WI38 (cell line): ENCODE measurements around the gene LMX1B.

ENCODE experiments used
- H3K4me3 ChIP-seq: 2 replicates; pipeline ENCODE4 v1.5.1; 2011; ENCODE audit warnings: low read depth, mild to moderate bottlenecking, control low read depth, low read length
- CTCF ChIP-seq: IDR thresholded peaks from 2 replicates; pipeline ENCODE4 v1.5.1; 2012; ENCODE audit warnings: low read depth, mild to moderate bottlenecking, control low read depth, low read length

LMX1B gene

GRCh38 chr9:126615245-126615790 is 1.6 kb downstream of the LMX1B start:
- TF ChIP-seq CTCF, result no peak
- no peak overlapping the region for H3K4me3 ChIP-seq

DNA sequence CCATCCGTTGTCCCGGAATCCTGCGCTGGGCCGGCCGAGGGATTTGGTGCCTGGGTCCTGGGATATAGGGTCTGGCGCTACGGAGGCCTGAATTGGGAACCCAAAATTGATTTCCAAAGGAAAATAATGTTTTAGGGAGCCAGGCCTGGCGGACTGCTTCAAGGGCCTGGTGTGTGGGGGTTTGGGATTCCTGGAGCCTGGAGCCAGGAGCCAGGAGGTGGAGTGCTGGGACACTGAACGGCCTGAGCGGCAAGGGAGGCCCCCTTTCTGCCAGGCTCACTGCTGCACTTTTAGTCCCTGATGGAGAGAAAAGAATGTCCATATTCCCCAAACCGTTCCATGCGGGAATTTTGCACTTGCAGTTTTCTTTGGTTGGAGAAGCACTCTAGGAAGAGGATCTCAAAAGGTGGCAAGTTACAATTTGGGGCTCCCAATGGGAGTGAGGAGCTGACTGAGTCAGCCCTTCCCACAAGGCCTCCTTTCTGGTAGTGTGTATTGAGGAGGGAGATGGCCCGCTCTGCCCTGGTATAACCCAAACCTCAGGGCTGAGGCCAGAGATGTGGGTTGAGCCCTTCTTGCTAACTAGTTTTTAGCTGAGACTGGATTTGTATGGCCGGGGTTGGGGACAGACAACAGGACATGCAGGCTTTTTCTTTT is 2.2 kb downstream of the LMX1B start:
- no peak overlapping the region for H3K4me3 ChIP-seq
- TF ChIP-seq CTCF, result no peak

DNA sequence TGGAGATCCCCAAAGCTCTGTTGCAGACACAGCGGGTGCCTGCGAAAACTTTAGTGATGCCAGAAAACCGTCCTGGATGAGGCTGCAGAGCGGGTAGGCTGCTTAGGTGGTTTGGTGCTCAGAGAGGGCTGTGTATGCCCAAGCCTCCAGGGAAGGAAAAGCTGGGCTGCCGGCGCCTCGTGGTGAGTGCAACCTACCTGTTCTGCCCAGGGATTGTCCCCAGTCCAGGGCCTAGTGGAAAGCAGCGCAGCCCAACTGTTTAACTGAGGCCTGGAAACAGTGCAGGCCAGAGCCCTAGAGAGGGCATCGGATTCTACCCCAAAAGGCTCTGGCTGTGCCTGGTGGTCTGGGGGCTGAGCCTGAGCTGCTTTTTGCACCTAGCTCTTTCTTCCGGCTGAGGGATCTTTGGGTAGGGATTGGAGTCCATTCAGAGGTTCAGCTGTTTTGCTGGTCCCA is 2.8 kb downstream of the LMX1B start:
- no peak for TF ChIP-seq CTCF
- H3K4me3 ChIP-seq, result no peak overlapping the region

- TF ChIP-seq CTCF, result no peak
These were observed 3.5 kb downstream of the LMX1B start for GRCh38 chr9:126617003-126617822.

DNA sequence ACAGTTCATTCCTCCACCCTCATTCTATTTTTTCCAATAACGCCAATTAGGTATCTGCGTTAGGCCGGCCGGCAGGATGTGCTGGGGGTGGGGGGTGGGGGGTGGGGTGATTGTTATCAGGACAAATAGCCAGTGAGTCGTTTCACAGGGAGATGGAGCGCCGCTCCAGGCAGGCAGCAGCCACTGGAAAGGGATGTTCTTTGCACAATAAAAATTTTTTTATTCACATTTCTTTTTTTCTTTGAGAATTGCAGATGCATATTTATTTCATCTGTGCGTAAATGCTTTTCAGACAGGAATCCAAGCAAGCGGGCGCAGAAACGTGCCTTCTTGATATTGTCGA is 4.1 kb downstream of the LMX1B start:
- H3K4me3 ChIP-seq, result no peak overlapping the region
- no peak for TF ChIP-seq CTCF

More at GRCh38 chr9:126617003-126617822, 3.5 kb downstream of the LMX1B start:
- H3K4me3 ChIP-seq, result no peak overlapping the region

GRCh38 chr9:126618190-126618584 is 4.5 kb downstream of the LMX1B start:
- H3K4me3 ChIP-seq, result no peak overlapping the region

More at GRCh38 chr9:126618190-126618584, 4.5 kb downstream of the LMX1B start:
- no peak for TF ChIP-seq CTCF
